HEK293 (cell line): ENCODE measurements around the gene NUB1.

ENCODE experiments used
- CTCF ChIA-PET: fragments of 350-600 bp; formaldehyde crosslinking; extraction: SDS; loops from one replicate; lab custom pipeline; 2021; ENCODE audit warnings: antibody characterized with exemption; lab: Yijun Ruan, JAX
- POLR2A ChIA-PET: fragments of 300-600 bp; formaldehyde crosslinking; extraction: SDS; loops from one replicate; lab custom pipeline; 2020; ENCODE audit warnings: antibody characterized with exemption, inconsistent platforms; lab: Yijun Ruan, JAX
- H3K27ac ChIP-seq: fragments of 200-500 bp; sonication (Bioruptor generic); 2 replicates; pipeline ENCODE4 v1.5.1; 2014; ENCODE audit warnings: low read depth, low read length, control low read depth, inconsistent platforms; ENCODE audit errors: extremely low read depth
- H3K36me3 ChIP-seq, 2 experiments: fragments of 200-500 bp in 1 of 2; sonication (Bioruptor generic) in 1 of 2; 1 replicate in 1 of 2; 2 replicates in 1 of 2; pipeline ENCODE4 v1.5.1; 2014 to 2017; ENCODE audit warnings: inconsistent platforms in 2 of 2, low read length in 2 of 2; ENCODE audit not compliant: control insufficient read depth in 2 of 2, insufficient read depth in 1 of 2
- H3K4me1 ChIP-seq: fragments of 200-500 bp; sonication (Bioruptor generic); 2 replicates; pipeline ENCODE4 v1.5.1; 2014; ENCODE audit warnings: mild to moderate bottlenecking, low read length, inconsistent platforms; ENCODE audit not compliant: control insufficient read depth, insufficient read depth
- H3K4me3 ChIP-seq: 2 replicates; pipeline ENCODE4 v1.5.1; 2011; ENCODE audit warnings: low read depth, mild to moderate bottlenecking, control low read depth, low read length, moderate library complexity
- H3K9me3 ChIP-seq: fragments of 200-500 bp; sonication (Bioruptor generic); 2 replicates; pipeline ENCODE4 v1.5.1; 2014; ENCODE audit warnings: low read depth, low read length, inconsistent platforms; ENCODE audit not compliant: control insufficient read depth, insufficient read depth
- HOXC10 ChIP-seq: sonication (generic); formaldehyde crosslinking; IDR thresholded peaks from 2 replicates; pipeline ENCODE4 v1.8.1; 2023; ENCODE audit warnings: mild to moderate bottlenecking, missing genetic modification reagents
- PRDM10 ChIP-seq: fragments of 450-650 bp; formaldehyde crosslinking; IDR thresholded peaks from 2 replicates; pipeline ENCODE4 v1.5.1; 2016; ENCODE audit warnings: missing biosample characterization, missing genetic modification characterization
- YY2 ChIP-seq: fragments of 450-650 bp; formaldehyde crosslinking; IDR thresholded peaks from 2 replicates; pipeline ENCODE4 v1.5.1; 2016; ENCODE audit warnings: missing biosample characterization, missing genetic modification characterization
- ZFP41 ChIP-seq: fragments of 450-650 bp; formaldehyde crosslinking; IDR thresholded peaks from 2 replicates; pipeline ENCODE4 v1.5.1; 2016; ENCODE audit warnings: missing biosample characterization, missing genetic modification characterization, borderline replicate concordance
- ZNF132 ChIP-seq: fragments of 450-650 bp; formaldehyde crosslinking; IDR thresholded peaks from 2 replicates; pipeline ENCODE4 v1.5.1; 2017; ENCODE audit warnings: missing biosample characterization, missing genetic modification characterization, borderline replicate concordance
- ZNF16 ChIP-seq: fragments of 450-650 bp; formaldehyde crosslinking; IDR thresholded peaks from 2 replicates; pipeline ENCODE4 v1.5.1; 2016; ENCODE audit warnings: low read depth, missing biosample characterization, missing genetic modification characterization
- ZNF174 ChIP-seq: fragments of 450-650 bp; formaldehyde crosslinking; IDR thresholded peaks from 2 replicates; pipeline ENCODE4 v1.5.0; 2017; ENCODE audit warnings: missing biosample characterization, mild to moderate bottlenecking, missing genetic modification characterization
- ZNF211 ChIP-seq: fragments of 450-650 bp; formaldehyde crosslinking; IDR thresholded peaks from 2 replicates; pipeline ENCODE4 v1.5.1; 2016; ENCODE audit warnings: low read depth, missing biosample characterization, missing genetic modification characterization
- ZNF391 ChIP-seq: fragments of 450-650 bp; formaldehyde crosslinking; IDR thresholded peaks from 2 replicates; pipeline ENCODE4 v1.5.1; 2016; ENCODE audit warnings: low read depth, missing biosample characterization, missing genetic modification characterization, borderline replicate concordance
- ZNF423 ChIP-seq: fragments of 450-650 bp; formaldehyde crosslinking; IDR thresholded peaks from 2 replicates; pipeline ENCODE4 v1.5.1; 2016; ENCODE audit warnings: missing biosample characterization, missing genetic modification characterization
- ZNF473 ChIP-seq: fragments of 450-650 bp; formaldehyde crosslinking; IDR thresholded peaks from 2 replicates; pipeline ENCODE4 v1.5.1; 2017; ENCODE audit warnings: missing biosample characterization, missing genetic modification characterization
- ZNF510 ChIP-seq: fragments of 450-650 bp; formaldehyde crosslinking; IDR thresholded peaks from 2 replicates; pipeline ENCODE4 v1.5.1; 2018; ENCODE audit warnings: mild to moderate bottlenecking, missing genetic modification characterization, missing biosample characterization; ENCODE audit not compliant: insufficient replicate concordance
- ZNF555 ChIP-seq: fragments of 450-650 bp; formaldehyde crosslinking; conservative IDR thresholded peaks from 2 replicates; pipeline ENCODE4 v1.5.1; 2017; ENCODE audit warnings: missing biosample characterization, mild to moderate bottlenecking, missing genetic modification characterization, inconsistent platforms
- ZNF560 ChIP-seq: fragments of 450-650 bp; formaldehyde crosslinking; IDR thresholded peaks from 2 replicates; pipeline ENCODE4 v1.5.1; 2017; ENCODE audit warnings: missing biosample characterization, missing genetic modification characterization, borderline replicate concordance
- ZNF624 ChIP-seq: fragments of 450-650 bp; formaldehyde crosslinking; IDR thresholded peaks from 2 replicates; pipeline ENCODE4 v1.5.1; 2017; ENCODE audit warnings: missing biosample characterization, missing genetic modification characterization
- ZSCAN18 ChIP-seq: fragments of 450-650 bp; formaldehyde crosslinking; IDR thresholded peaks from 2 replicates; pipeline ENCODE4 v1.5.1; 2016; ENCODE audit warnings: missing biosample characterization, missing genetic modification characterization
- ZSCAN30 ChIP-seq: fragments of 450-650 bp; IDR thresholded peaks from 2 replicates; pipeline ENCODE4 v1.5.1; 2018; ENCODE audit warnings: missing biosample characterization, mild to moderate bottlenecking, missing genetic modification characterization, moderate library complexity
- ZSCAN5A ChIP-seq: fragments of 450-650 bp; formaldehyde crosslinking; IDR thresholded peaks from 2 replicates; pipeline ENCODE4 v1.5.1; 2016; ENCODE audit warnings: missing biosample characterization, missing genetic modification characterization
- TF ChIP-seq, protein P1 (sequence below): fragments of 450-650 bp; formaldehyde crosslinking; IDR thresholded peaks from 2 replicates; pipeline ENCODE4 v1.5.1; 2016; ENCODE audit warnings: missing biosample characterization, missing genetic modification characterization
- TF ChIP-seq, protein P2 (sequence below): fragments of 450-650 bp; formaldehyde crosslinking; optimal IDR thresholded peaks from 2 replicates; pipeline ENCODE3; 2016; ENCODE audit warnings: missing biosample characterization, mild to moderate bottlenecking, missing genetic modification characterization
- TF ChIP-seq, protein P3 (sequence below): fragments of 450-650 bp; formaldehyde crosslinking; IDR thresholded peaks from 2 replicates; pipeline ENCODE4 v1.5.1; 2016; ENCODE audit warnings: missing biosample characterization, missing genetic modification characterization

NUB1 gene

GRCh38 chr7:151406886-151407583 is 65.4 kb downstream of the NUB1 start:
- TF ChIP-seq ZNF473 (tag by site-specific recombination) (no peak), ZNF423 (tag by site-specific recombination) (no peak), ZNF555 (no peak), HOXC10 (CRISPR knock-in tag) (no peak), ZNF560 (tag by site-specific recombination) (no peak)
- TF ChIP-seq, protein P1, sequence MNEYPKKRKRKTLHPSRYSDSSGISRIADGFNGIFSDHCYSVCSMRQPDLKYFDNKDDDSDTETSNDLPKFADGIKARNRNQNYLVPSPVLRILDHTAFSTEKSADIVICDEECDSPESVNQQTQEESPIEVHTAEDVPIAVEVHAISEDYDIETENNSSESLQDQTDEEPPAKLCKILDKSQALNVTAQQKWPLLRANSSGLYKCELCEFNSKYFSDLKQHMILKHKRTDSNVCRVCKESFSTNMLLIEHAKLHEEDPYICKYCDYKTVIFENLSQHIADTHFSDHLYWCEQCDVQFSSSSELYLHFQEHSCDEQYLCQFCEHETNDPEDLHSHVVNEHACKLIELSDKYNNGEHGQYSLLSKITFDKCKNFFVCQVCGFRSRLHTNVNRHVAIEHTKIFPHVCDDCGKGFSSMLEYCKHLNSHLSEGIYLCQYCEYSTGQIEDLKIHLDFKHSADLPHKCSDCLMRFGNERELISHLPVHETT (tag by site-specific recombination) = no peak
- TF ChIP-seq, protein P2, sequence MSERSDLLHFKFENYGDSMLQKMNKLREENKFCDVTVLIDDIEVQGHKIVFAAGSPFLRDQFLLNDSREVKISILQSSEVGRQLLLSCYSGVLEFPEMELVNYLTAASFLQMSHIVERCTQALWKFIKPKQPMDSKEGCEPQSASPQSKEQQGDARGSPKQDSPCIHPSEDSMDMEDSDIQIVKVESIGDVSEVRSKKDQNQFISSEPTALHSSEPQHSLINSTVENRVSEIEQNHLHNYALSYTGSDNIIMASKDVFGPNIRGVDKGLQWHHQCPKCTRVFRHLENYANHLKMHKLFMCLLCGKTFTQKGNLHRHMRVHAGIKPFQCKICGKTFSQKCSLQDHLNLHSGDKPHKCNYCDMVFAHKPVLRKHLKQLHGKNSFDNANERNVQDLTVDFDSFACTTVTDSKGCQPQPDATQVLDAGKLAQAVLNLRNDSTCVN (tag by site-specific recombination) = no peak
- H3K4me1 ChIP-seq = no peaks in the 10 kb centered on the region
- CTCF ChIA-PET = no interaction called here

GRCh38 chr7:151408498-151408838 is 66.9 kb downstream of the NUB1 start:
- CTCF ChIA-PET = interaction anchor here (0.6 kb wide), 1 partner anchor 352 kb away, joined by 3 read pairs; no protein-coding TSS in a partner anchor
- Histone ChIP-seq H3K27ac (no peak overlapping the region), H3K36me3 (no peaks in the 10 kb centered on the region), H3K4me3 (no peak overlapping the region), H3K4me1 (no peaks in the 10 kb centered on the region), H3K9me3 (no peaks in the 10 kb centered on the region)
- POLR2A ChIA-PET = no interaction called here
- no peak for TF ChIP-seq YY2 (tag by site-specific recombination)
- no peak for TF ChIP-seq ZFP41
- TF ChIP-seq ZNF510 (tag by site-specific recombination) = no peak
- no peak for TF ChIP-seq ZNF132 (tag by site-specific recombination)
- TF ChIP-seq ZNF391 (tag by site-specific recombination) = no peak
- TF ChIP-seq, protein P3, sequence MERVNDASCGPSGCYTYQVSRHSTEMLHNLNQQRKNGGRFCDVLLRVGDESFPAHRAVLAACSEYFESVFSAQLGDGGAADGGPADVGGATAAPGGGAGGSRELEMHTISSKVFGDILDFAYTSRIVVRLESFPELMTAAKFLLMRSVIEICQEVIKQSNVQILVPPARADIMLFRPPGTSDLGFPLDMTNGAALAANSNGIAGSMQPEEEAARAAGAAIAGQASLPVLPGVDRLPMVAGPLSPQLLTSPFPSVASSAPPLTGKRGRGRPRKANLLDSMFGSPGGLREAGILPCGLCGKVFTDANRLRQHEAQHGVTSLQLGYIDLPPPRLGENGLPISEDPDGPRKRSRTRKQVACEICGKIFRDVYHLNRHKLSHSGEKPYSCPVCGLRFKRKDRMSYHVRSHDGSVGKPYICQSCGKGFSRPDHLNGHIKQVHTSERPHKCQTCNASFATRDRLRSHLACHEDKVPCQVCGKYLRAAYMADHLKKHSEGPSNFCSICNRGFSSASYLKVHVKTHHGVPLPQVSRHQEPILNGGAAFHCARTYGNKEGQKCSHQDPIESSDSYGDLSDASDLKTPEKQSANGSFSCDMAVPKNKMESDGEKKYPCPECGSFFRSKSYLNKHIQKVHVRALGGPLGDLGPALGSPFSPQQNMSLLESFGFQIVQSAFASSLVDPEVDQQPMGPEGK = no peak
- TF ChIP-seq ZNF211 (tag by site-specific recombination) = no peak
- no peak for TF ChIP-seq ZNF16 (tag by site-specific recombination)
- no peak for TF ChIP-seq ZNF555
- TF ChIP-seq ZNF174 (tag by site-specific recombination) = no peak
- no peak for TF ChIP-seq ZSCAN18 (tag by site-specific recombination)
- no peak for TF ChIP-seq ZSCAN5A (tag by site-specific recombination)
- TF ChIP-seq ZSCAN30 = no peak
- no peak for TF ChIP-seq ZNF624 (tag by site-specific recombination)
- TF ChIP-seq PRDM10 (tag by site-specific recombination) = no peak

More at GRCh38 chr7:151406886-151407583, 65.4 kb downstream of the NUB1 start:
- Histone ChIP-seq H3K4me3 (no peak overlapping the region), H3K36me3 (no peaks in the 10 kb centered on the region), H3K9me3 (no peaks in the 10 kb centered on the region), H3K27ac (no peak overlapping the region)
- POLR2A ChIA-PET = no interaction called here
